HepG2 (cell line): ENCODE data around the gene DSTN. TPM values are rescaled to one million over a fixed set of nuclear protein-coding genes. Genes with fewer than 3 reads are reported as not detected.

Source experiments
- ATAC-seq: fragments of 200-7000 bp; cut with Tn5 transposase; 3 replicates; pipeline ENCODE4 v1.9.1; 2020; ENCODE audit warnings: mild to moderate bottlenecking, moderate library complexity
- BruUV-seq: library from RNA; stranded (reverse); fragments of 400-500 nt; replicated peaks from 2 replicates; lab custom pipeline; 2021; lab: Mats Ljungman, UMichigan
- CTCF ChIA-PET: fragments of 300-600 bp; formaldehyde crosslinking; extraction: SDS; loops from one replicate; lab custom pipeline; 2021; ENCODE audit warnings: low total read pairs, inconsistent platforms, low intra/inter-chr PET ratio; lab: Yijun Ruan, JAX
- POLR2A ChIA-PET: fragments of 350-600 bp; sonication (Branson Sonifier 250); formaldehyde crosslinking; loops from one replicate; lab custom pipeline; 2020; ENCODE audit warnings: antibody characterized with exemption, inconsistent platforms; lab: Yijun Ruan, JAX
- DNase-seq: peaks from one replicate; pipeline ENCODE4 v3.0.0-alpha.2; 2015; ENCODE audit warnings: low spot score
- FAIRE-seq: peaks from 3 replicates; lab custom pipeline; 2011; peaks lifted over from hg19 to GRCh38; lab: Jason Lieb, UNC
- H2AFZ ChIP-seq: one replicate; pipeline ENCODE4 v1.6.1; 2011; ENCODE audit warnings: low read length, inconsistent platforms
- H3K27ac ChIP-seq: fragments of 300-600 bp; 3 replicates; pipeline ENCODE4 v1.8.0; 2011; ENCODE audit warnings: mixed run types, mild to moderate bottlenecking, mixed read lengths, low read length, inconsistent platforms; ENCODE audit not compliant: insufficient read depth; ENCODE audit errors: extremely low read length
- H3K27me3 ChIP-seq, 2 experiments: fragments of 200-600 bp in 1 of 2; 2 replicates in 1 of 2; 3 replicates in 1 of 2; pipeline versions ENCODE4 v1.6.0 to v1.8.0; 2011; ENCODE audit warnings: low read length in 2 of 2, mild to moderate bottlenecking in 2 of 2, moderate library complexity in 2 of 2, inconsistent platforms in 1 of 2; ENCODE audit not compliant: insufficient read depth in 2 of 2, control insufficient read depth in 1 of 2
- H3K36me3 ChIP-seq, 2 experiments: fragments of 200-600 bp in 1 of 2; replicated peaks in 1 of 2; 2 replicates in 1 of 2; 3 replicates in 1 of 2; pipeline versions ENCODE4 v1.5.1 to v1.8.0; 2011; ENCODE audit warnings: low read length in 2 of 2, inconsistent platforms in 1 of 2; ENCODE audit not compliant: insufficient read depth in 2 of 2, control insufficient read depth in 1 of 2
- H3K4me1 ChIP-seq: 2 replicates; pipeline ENCODE4 v1.5.1; 2012; ENCODE audit warnings: low read length, inconsistent platforms; ENCODE audit not compliant: insufficient read depth
- H3K4me2 ChIP-seq: 2 replicates; pipeline ENCODE4 v1.6.0; 2011; ENCODE audit warnings: low read depth, low read length, inconsistent platforms
- H3K4me3 ChIP-seq, 3 experiments: fragments of 200-600 bp in 1 of 3; sonication (generic), shearing (Covaris generic) in 1 of 3; replicated peaks in 1 of 3; 2 replicates each; pipeline ENCODE4 v1.5.1; 2011 to 2016; ENCODE audit warnings: low read length in 3 of 3, inconsistent platforms in 2 of 3, low read depth in 2 of 3, mild to moderate bottlenecking in 2 of 3, control low read depth in 1 of 3, mixed read lengths in 1 of 3; ENCODE audit not compliant: insufficient read depth in 1 of 3
- H3K79me2 ChIP-seq: one replicate; pipeline ENCODE4 v1.6.1; 2011; ENCODE audit warnings: low read length, inconsistent platforms; ENCODE audit not compliant: insufficient read depth
- H3K9ac ChIP-seq: 2 replicates; pipeline ENCODE4 v1.6.0; 2011; ENCODE audit warnings: mild to moderate bottlenecking, low read depth, low read length, inconsistent platforms; ENCODE audit not compliant: insufficient read depth
- H3K9me3 ChIP-seq: 2 replicates; pipeline ENCODE4 v1.5.1; 2012; ENCODE audit warnings: mild to moderate bottlenecking, low read length
- H4K20me1 ChIP-seq: 2 replicates; pipeline ENCODE4 v1.6.0; 2011; ENCODE audit warnings: inconsistent platforms, mild to moderate bottlenecking, low read length, moderate library complexity; ENCODE audit not compliant: insufficient read depth
- NFYB ChIP-seq: sonication (generic); formaldehyde crosslinking; IDR thresholded peaks from 2 replicates; pipeline ENCODE4 v1.4.0; 2020; ENCODE audit warnings: missing genetic modification reagents
- PHF5A ChIP-seq: IDR thresholded peaks from one replicate; pipeline ENCODE4 v1.6.1; 2018; ENCODE audit warnings: low read depth, missing genetic modification reagents; ENCODE audit not compliant: unreplicated experiment
- POLR2AphosphoS2 ChIP-seq: IDR thresholded peaks from 2 replicates; pipeline ENCODE4 v1.6.1; 2011; ENCODE audit warnings: low read depth, low read length, improper control_type of control experiment
- POLR2G ChIP-seq: fragments of 200-400 bp; formaldehyde crosslinking; IDR thresholded peaks from 2 replicates; pipeline ENCODE4 v1.6.1; 2018; ENCODE audit warnings: mild to moderate bottlenecking, low read depth, low read length, moderate library complexity
- PRPF4 ChIP-seq: fragments of 200-400 bp; formaldehyde crosslinking; IDR thresholded peaks from 2 replicates; pipeline ENCODE4 v1.6.1; 2016; ENCODE audit warnings: low read length, low read depth; ENCODE audit not compliant: poor library complexity, severe bottlenecking
- SRSF4 ChIP-seq: fragments of 200-400 bp; formaldehyde crosslinking; IDR thresholded peaks from one replicate; pipeline ENCODE4 v1.6.1; 2018; ENCODE audit warnings: mild to moderate bottlenecking, low read depth, low read length, moderate library complexity; ENCODE audit not compliant: poor library complexity, severe bottlenecking
- STAT5B ChIP-seq: sonication (generic); formaldehyde crosslinking; IDR thresholded peaks from 2 replicates; pipeline ENCODE4 v1.4.0; 2020; ENCODE audit warnings: missing genetic modification reagents
- TRIM24 ChIP-seq: sonication (generic); formaldehyde crosslinking; IDR thresholded peaks from 2 replicates; pipeline ENCODE4 v1.8.0; 2022; ENCODE audit warnings: mild to moderate bottlenecking, missing genetic modification reagents
- ZNF225 ChIP-seq: sonication (generic); formaldehyde crosslinking; IDR thresholded peaks from 2 replicates; pipeline ENCODE4 v1.4.0; 2020; ENCODE audit warnings: mild to moderate bottlenecking, missing genetic modification reagents
- ZNF343 ChIP-seq: sonication (generic); formaldehyde crosslinking; IDR thresholded peaks from 2 replicates; pipeline ENCODE4 v1.4.0; 2020; ENCODE audit warnings: mild to moderate bottlenecking, missing genetic modification reagents
- ZNF431 ChIP-seq: sonication (generic); formaldehyde crosslinking; IDR thresholded peaks from 2 replicates; pipeline ENCODE4 v1.9.0; 2022; ENCODE audit warnings: missing genetic modification reagents, low read depth, mild to moderate bottlenecking, borderline replicate concordance
- ZNF484 ChIP-seq: sonication (generic); formaldehyde crosslinking; IDR thresholded peaks from 2 replicates; pipeline ENCODE4 v1.5.1; 2020; ENCODE audit warnings: mild to moderate bottlenecking, low read depth, missing genetic modification reagents, borderline replicate concordance
- ZNF619 ChIP-seq: sonication (generic); formaldehyde crosslinking; IDR thresholded peaks from 2 replicates; pipeline ENCODE4 v1.4.0; 2020; ENCODE audit warnings: mild to moderate bottlenecking, missing genetic modification reagents
- WGBS: methylation state at CpG from one replicate; pipeline ENCODE4 v1.1.6; 2017; ENCODE audit warnings: low lambda C conversion rate; 5-methylcytosine and 5-hydroxymethylcytosine counted together
- in situ Hi-C: cut with HindIII; loops from 2 replicates; pipeline ENCODE4 v1.10.0; 2017; ENCODE audit warnings: low pct_unique_long_range_greater_than_20kb; ENCODE audit not compliant: extremely low pct_ligation_motif_present
- intact Hi-C: fragments of 100-400 bp; cut with micrococcal nuclease; formaldehyde crosslinking; loops from one replicate; pipeline ENCODE4 v1.10.0; 2022; ENCODE audit not compliant: unreplicated experiment
- polyA plus RNA-seq, 8 experiments: library from polyadenylated mRNA; depleted of rRNA in 3 of 8; stranded (reverse) in 7 of 8; unstranded in 1 of 8; fragments of >200 nt; fragmentation: Illumina TruSeq in 4 of 8; extraction: Trizol in 4 of 8; gene quantifications; 2 replicates each; pipeline versions ENCODE4 v1.2.1 to v1.2.3, GENCODE V29; 2011 to 2016; ENCODE audit warnings: low read depth in 4 of 8, missing spikeins in 1 of 8, mixed read lengths in 1 of 8; ENCODE audit not compliant: insufficient read depth in 1 of 8
- total RNA-seq, 5 experiments: library from RNA; depleted of rRNA; stranded (reverse); fragments of >200 nt; fragmentation: Illumina TruSeq; extraction: Trizol; gene quantifications; 2 replicates each; pipeline ENCODE4 v1.2.3, GENCODE V29; 2016; ENCODE audit warnings: low read depth in 1 of 5
- TF ChIP-seq, protein P1 (sequence below): sonication (generic); formaldehyde crosslinking; IDR thresholded peaks from 2 replicates; pipeline ENCODE4 v1.5.1; 2020; ENCODE audit warnings: mild to moderate bottlenecking, missing genetic modification reagents, borderline replicate concordance
- TF ChIP-seq, protein P2 (sequence below): sonication (generic); formaldehyde crosslinking; IDR thresholded peaks from 2 replicates; pipeline ENCODE4 v1.5.0; 2020; ENCODE audit warnings: mild to moderate bottlenecking, missing genetic modification reagents, moderate library complexity
- TF ChIP-seq, protein P3 (sequence below): IDR thresholded peaks from 2 replicates; pipeline ENCODE4 v1.6.1; 2016; ENCODE audit warnings: control low read depth
- TF ChIP-seq, protein P4 (sequence below): sonication (generic); formaldehyde crosslinking; IDR thresholded peaks from 2 replicates; pipeline ENCODE4 v1.4.0; 2020; ENCODE audit warnings: mild to moderate bottlenecking, missing genetic modification reagents

Gene DSTN
- total and polyA plus RNA-seq, 2 of the 13 experiments (the other 11 are each of a cell fraction or from before 2014, with no cell fraction given), result 27.6 to 106 TPM

DNA sequence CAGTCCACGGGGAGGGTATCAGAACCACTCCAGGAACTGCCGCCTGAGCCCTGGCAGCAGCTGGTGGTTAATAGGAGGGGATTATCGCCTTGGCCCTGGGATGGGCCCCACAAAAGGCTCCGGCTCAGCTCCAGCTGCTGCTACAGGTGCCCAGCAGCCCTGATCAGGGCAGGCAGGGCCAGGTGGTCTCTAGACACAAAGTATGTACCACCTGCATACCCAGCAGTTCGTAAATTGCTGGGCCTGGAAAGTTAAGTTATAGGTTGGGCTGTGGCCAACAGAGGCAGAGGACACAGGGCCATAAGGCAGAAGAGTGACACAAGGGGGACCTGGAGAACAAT is 77.1 kb downstream of the DSTN start:
- Histone ChIP-seq H3K9ac (no peak overlapping the region), H3K27me3 (no peaks in the 10 kb centered on the region), H3K4me3 (no peak overlapping the region), H3K36me3 (peaks cover 42 to 74% of the 10 kb centered on the region in 2 experiments), H2AFZ (no peak overlapping the region), H4K20me1 (peaks cover 92% of the 10 kb centered on the region), H3K27ac (peak overlapping the region; percentile 21), H3K9me3 (no peaks in the 10 kb centered on the region), H3K79me2 (peaks cover 98% of the 10 kb centered on the region), H3K4me2 (no peak overlapping the region), H3K4me1 (peaks cover 40% of the 10 kb centered on the region)
- 80% methylated on average over 5 of the region's 5 CpGs for WGBS
- DNase-seq (no peak), FAIRE-seq (no peak), ATAC-seq (no peak; the same call in 2 of the 3 replicates)
- POLR2A ChIA-PET, result interaction anchor here (0.9 to 1.6 kb wide), 3 partner anchors 13 to 292 kb away, joined by 3 to 5 read pairs (median 3); no protein-coding TSS in a partner anchor
- BruUV-seq, result no TSS peak
- CTCF ChIA-PET, result no interaction called here
- in situ Hi-C loops (no loop called here), intact Hi-C loops (no loop called here)
- no peak for TF ChIP-seq ZNF343 (CRISPR knock-in tag)
- TF ChIP-seq PHF5A (CRISPR knock-in tag), result no peak
- TF ChIP-seq, protein P1, sequence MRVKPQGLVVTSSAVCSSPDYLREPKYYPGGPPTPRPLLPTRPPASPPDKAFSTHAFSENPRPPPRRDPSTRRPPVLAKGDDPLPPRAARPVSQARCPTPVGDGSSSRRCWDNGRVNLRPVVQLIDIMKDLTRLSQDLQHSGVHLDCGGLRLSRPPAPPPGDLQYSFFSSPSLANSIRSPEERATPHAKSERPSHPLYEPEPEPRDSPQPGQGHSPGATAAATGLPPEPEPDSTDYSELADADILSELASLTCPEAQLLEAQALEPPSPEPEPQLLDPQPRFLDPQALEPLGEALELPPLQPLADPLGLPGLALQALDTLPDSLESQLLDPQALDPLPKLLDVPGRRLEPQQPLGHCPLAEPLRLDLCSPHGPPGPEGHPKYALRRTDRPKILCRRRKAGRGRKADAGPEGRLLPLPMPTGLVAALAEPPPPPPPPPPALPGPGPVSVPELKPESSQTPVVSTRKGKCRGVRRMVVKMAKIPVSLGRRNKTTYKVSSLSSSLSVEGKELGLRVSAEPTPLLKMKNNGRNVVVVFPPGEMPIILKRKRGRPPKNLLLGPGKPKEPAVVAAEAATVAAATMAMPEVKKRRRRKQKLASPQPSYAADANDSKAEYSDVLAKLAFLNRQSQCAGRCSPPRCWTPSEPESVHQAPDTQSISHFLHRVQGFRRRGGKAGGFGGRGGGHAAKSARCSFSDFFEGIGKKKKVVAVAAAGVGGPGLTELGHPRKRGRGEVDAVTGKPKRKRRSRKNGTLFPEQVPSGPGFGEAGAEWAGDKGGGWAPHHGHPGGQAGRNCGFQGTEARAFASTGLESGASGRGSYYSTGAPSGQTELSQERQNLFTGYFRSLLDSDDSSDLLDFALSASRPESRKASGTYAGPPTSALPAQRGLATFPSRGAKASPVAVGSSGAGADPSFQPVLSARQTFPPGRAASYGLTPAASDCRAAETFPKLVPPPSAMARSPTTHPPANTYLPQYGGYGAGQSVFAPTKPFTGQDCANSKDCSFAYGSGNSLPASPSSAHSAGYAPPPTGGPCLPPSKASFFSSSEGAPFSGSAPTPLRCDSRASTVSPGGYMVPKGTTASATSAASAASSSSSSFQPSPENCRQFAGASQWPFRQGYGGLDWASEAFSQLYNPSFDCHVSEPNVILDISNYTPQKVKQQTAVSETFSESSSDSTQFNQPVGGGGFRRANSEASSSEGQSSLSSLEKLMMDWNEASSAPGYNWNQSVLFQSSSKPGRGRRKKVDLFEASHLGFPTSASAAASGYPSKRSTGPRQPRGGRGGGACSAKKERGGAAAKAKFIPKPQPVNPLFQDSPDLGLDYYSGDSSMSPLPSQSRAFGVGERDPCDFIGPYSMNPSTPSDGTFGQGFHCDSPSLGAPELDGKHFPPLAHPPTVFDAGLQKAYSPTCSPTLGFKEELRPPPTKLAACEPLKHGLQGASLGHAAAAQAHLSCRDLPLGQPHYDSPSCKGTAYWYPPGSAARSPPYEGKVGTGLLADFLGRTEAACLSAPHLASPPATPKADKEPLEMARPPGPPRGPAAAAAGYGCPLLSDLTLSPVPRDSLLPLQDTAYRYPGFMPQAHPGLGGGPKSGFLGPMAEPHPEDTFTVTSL (CRISPR knock-in tag), result no peak
- TF ChIP-seq POLR2AphosphoS2, result peak; percentile 84; the same call in 1 of the 2 replicates
- no peak for TF ChIP-seq ZNF619
- no peak for TF ChIP-seq ZNF225 (CRISPR knock-in tag)
- no peak for TF ChIP-seq NFYB (CRISPR knock-in tag)
- no peak for TF ChIP-seq ZNF431
- TF ChIP-seq TRIM24, result no peak
- TF ChIP-seq, protein P2, sequence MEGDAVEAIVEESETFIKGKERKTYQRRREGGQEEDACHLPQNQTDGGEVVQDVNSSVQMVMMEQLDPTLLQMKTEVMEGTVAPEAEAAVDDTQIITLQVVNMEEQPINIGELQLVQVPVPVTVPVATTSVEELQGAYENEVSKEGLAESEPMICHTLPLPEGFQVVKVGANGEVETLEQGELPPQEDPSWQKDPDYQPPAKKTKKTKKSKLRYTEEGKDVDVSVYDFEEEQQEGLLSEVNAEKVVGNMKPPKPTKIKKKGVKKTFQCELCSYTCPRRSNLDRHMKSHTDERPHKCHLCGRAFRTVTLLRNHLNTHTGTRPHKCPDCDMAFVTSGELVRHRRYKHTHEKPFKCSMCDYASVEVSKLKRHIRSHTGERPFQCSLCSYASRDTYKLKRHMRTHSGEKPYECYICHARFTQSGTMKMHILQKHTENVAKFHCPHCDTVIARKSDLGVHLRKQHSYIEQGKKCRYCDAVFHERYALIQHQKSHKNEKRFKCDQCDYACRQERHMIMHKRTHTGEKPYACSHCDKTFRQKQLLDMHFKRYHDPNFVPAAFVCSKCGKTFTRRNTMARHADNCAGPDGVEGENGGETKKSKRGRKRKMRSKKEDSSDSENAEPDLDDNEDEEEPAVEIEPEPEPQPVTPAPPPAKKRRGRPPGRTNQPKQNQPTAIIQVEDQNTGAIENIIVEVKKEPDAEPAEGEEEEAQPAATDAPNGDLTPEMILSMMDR (CRISPR knock-in tag), result 0 out of 2 replicates have a peak, but pooled peaks have one; percentile 15
- TF ChIP-seq ZNF484 (CRISPR knock-in tag), result no peak
- TF ChIP-seq STAT5B (CRISPR knock-in tag), result no peak
- TF ChIP-seq SRSF4, result no peak
- TF ChIP-seq, protein P3, sequence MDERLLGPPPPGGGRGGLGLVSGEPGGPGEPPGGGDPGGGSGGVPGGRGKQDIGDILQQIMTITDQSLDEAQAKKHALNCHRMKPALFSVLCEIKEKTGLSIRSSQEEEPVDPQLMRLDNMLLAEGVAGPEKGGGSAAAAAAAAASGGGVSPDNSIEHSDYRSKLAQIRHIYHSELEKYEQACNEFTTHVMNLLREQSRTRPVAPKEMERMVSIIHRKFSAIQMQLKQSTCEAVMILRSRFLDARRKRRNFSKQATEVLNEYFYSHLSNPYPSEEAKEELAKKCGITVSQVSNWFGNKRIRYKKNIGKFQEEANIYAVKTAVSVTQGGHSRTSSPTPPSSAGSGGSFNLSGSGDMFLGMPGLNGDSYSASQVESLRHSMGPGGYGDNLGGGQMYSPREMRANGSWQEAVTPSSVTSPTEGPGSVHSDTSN, result no peak
- TF ChIP-seq PRPF4, result no peak
- TF ChIP-seq, protein P4, sequence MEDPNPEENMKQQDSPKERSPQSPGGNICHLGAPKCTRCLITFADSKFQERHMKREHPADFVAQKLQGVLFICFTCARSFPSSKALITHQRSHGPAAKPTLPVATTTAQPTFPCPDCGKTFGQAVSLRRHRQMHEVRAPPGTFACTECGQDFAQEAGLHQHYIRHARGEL (CRISPR knock-in tag), result no peak
- peak; percentile 47 for TF ChIP-seq POLR2G
